HEK293 (cell line): ENCODE measurements around the gene PDE4D.

ENCODE experiments used
- CTCF ChIA-PET: fragments of 350-600 bp; formaldehyde crosslinking; extraction: SDS; loops from one replicate; lab custom pipeline; 2021; ENCODE audit warnings: antibody characterized with exemption; lab: Yijun Ruan, JAX
- POLR2A ChIA-PET: fragments of 300-600 bp; formaldehyde crosslinking; extraction: SDS; loops from one replicate; lab custom pipeline; 2020; ENCODE audit warnings: antibody characterized with exemption, inconsistent platforms; lab: Yijun Ruan, JAX
- H3K27ac ChIP-seq: fragments of 200-500 bp; sonication (Bioruptor generic); 2 replicates; pipeline ENCODE4 v1.5.1; 2014; ENCODE audit warnings: low read depth, low read length, control low read depth, inconsistent platforms; ENCODE audit errors: extremely low read depth
- H3K36me3 ChIP-seq, 2 experiments: fragments of 200-500 bp in 1 of 2; sonication (Bioruptor generic) in 1 of 2; 1 replicate in 1 of 2; 2 replicates in 1 of 2; pipeline ENCODE4 v1.5.1; 2014 to 2017; ENCODE audit warnings: inconsistent platforms in 2 of 2, low read length in 2 of 2; ENCODE audit not compliant: control insufficient read depth in 2 of 2, insufficient read depth in 1 of 2
- H3K4me1 ChIP-seq: fragments of 200-500 bp; sonication (Bioruptor generic); 2 replicates; pipeline ENCODE4 v1.5.1; 2014; ENCODE audit warnings: mild to moderate bottlenecking, low read length, inconsistent platforms; ENCODE audit not compliant: control insufficient read depth, insufficient read depth
- H3K4me3 ChIP-seq: 2 replicates; pipeline ENCODE4 v1.5.1; 2011; ENCODE audit warnings: low read depth, mild to moderate bottlenecking, control low read depth, low read length, moderate library complexity
- H3K9me3 ChIP-seq: fragments of 200-500 bp; sonication (Bioruptor generic); 2 replicates; pipeline ENCODE4 v1.5.1; 2014; ENCODE audit warnings: low read depth, low read length, inconsistent platforms; ENCODE audit not compliant: control insufficient read depth, insufficient read depth
- BCL11B ChIP-seq: fragments of 450-650 bp; formaldehyde crosslinking; IDR thresholded peaks from 2 replicates; pipeline ENCODE4 v1.5.1; 2016; ENCODE audit warnings: low read depth, missing biosample characterization, missing genetic modification characterization
- EGR2 ChIP-seq: fragments of 450-650 bp; formaldehyde crosslinking; IDR thresholded peaks from 2 replicates; pipeline ENCODE4 v1.5.1; 2016; ENCODE audit warnings: low read depth, missing biosample characterization, missing genetic modification characterization
- GLI4 ChIP-seq: fragments of 450-650 bp; formaldehyde crosslinking; IDR thresholded peaks from 2 replicates; pipeline ENCODE4 v1.5.1; 2016; ENCODE audit warnings: missing biosample characterization, missing genetic modification characterization
- GLIS2 ChIP-seq: fragments of 450-650 bp; formaldehyde crosslinking; IDR thresholded peaks from 2 replicates; pipeline ENCODE4 v1.5.1; 2016; ENCODE audit warnings: missing biosample characterization, missing genetic modification characterization
- IKZF3 ChIP-seq: fragments of 450-650 bp; IDR thresholded peaks from 2 replicates; pipeline ENCODE4 v1.5.0; 2018; ENCODE audit warnings: missing biosample characterization, mild to moderate bottlenecking, missing genetic modification characterization, moderate library complexity
- KLF8 ChIP-seq: fragments of 450-650 bp; formaldehyde crosslinking; IDR thresholded peaks from 2 replicates; pipeline ENCODE4 v1.5.1; 2016; ENCODE audit warnings: missing biosample characterization, missing genetic modification characterization
- MZF1 ChIP-seq: fragments of 450-650 bp; formaldehyde crosslinking; IDR thresholded peaks from 2 replicates; pipeline ENCODE4 v1.5.1; 2017; ENCODE audit warnings: missing biosample characterization, missing genetic modification characterization, borderline replicate concordance
- SCRT1 ChIP-seq: fragments of 450-650 bp; formaldehyde crosslinking; IDR thresholded peaks from 2 replicates; pipeline ENCODE4 v1.5.1; 2016; ENCODE audit warnings: missing biosample characterization, missing genetic modification characterization, borderline replicate concordance
- SP2 ChIP-seq: fragments of 450-650 bp; formaldehyde crosslinking; IDR thresholded peaks from 2 replicates; pipeline ENCODE4 v1.5.1; 2016; ENCODE audit warnings: missing biosample characterization, missing genetic modification characterization
- YY1 ChIP-seq: fragments of 450-650 bp; formaldehyde crosslinking; IDR thresholded peaks from 2 replicates; pipeline ENCODE4 v1.5.1; 2018; ENCODE audit warnings: missing biosample characterization, missing genetic modification characterization
- ZBTB1 ChIP-seq: fragments of 450-650 bp; formaldehyde crosslinking; IDR thresholded peaks from 2 replicates; pipeline ENCODE4 v1.5.1; 2016; ENCODE audit warnings: missing biosample characterization, missing genetic modification characterization
- ZBTB20 ChIP-seq: fragments of 450-650 bp; formaldehyde crosslinking; IDR thresholded peaks from 2 replicates; pipeline ENCODE4 v1.5.1; 2016; ENCODE audit warnings: missing biosample characterization, missing genetic modification characterization
- ZFP37 ChIP-seq: fragments of 450-650 bp; formaldehyde crosslinking; IDR thresholded peaks from 2 replicates; pipeline ENCODE4 v1.5.1; 2016; ENCODE audit warnings: missing biosample characterization, missing genetic modification characterization
- ZNF19 ChIP-seq: fragments of 450-650 bp; formaldehyde crosslinking; IDR thresholded peaks from 2 replicates; pipeline ENCODE4; 2016; ENCODE audit warnings: missing biosample characterization, missing genetic modification characterization, low read depth
- ZNF266 ChIP-seq: fragments of 450-650 bp; formaldehyde crosslinking; IDR thresholded peaks from 2 replicates; pipeline ENCODE4 v1.5.1; 2016; ENCODE audit warnings: missing biosample characterization, missing genetic modification characterization, low read depth
- ZNF48 ChIP-seq: fragments of 450-650 bp; formaldehyde crosslinking; IDR thresholded peaks from 2 replicates; pipeline ENCODE4 v1.5.1; 2016; ENCODE audit warnings: missing biosample characterization, missing genetic modification characterization
- ZNF513 ChIP-seq: fragments of 450-650 bp; IDR thresholded peaks from 2 replicates; pipeline ENCODE4 v1.5.1; 2018; ENCODE audit warnings: missing biosample characterization, missing genetic modification characterization
- ZNF529 ChIP-seq: fragments of 450-650 bp; formaldehyde crosslinking; IDR thresholded peaks from 2 replicates; pipeline ENCODE4 v1.5.1; 2017; ENCODE audit warnings: missing genetic modification characterization, missing biosample characterization; ENCODE audit not compliant: insufficient replicate concordance
- ZNF530 ChIP-seq: fragments of 450-650 bp; formaldehyde crosslinking; IDR thresholded peaks from 2 replicates; pipeline ENCODE4 v1.5.1; 2016; ENCODE audit warnings: low read depth, missing biosample characterization, missing genetic modification characterization
- ZNF580 ChIP-seq: fragments of 450-650 bp; formaldehyde crosslinking; IDR thresholded peaks from 2 replicates; pipeline ENCODE4 v1.5.1; 2016; ENCODE audit warnings: missing biosample characterization, missing genetic modification characterization
- ZNF658 ChIP-seq: fragments of 450-650 bp; formaldehyde crosslinking; IDR thresholded peaks from 2 replicates; pipeline ENCODE4; 2016; ENCODE audit warnings: missing biosample characterization, missing genetic modification characterization
- ZNF670 ChIP-seq: fragments of 450-650 bp; formaldehyde crosslinking; IDR thresholded peaks from 2 replicates; pipeline ENCODE4 v1.5.1; 2016; ENCODE audit warnings: missing biosample characterization, missing genetic modification characterization, low read depth
- ZNF830 ChIP-seq: fragments of 450-650 bp; IDR thresholded peaks from 2 replicates; pipeline ENCODE4 v1.5.0; 2018; ENCODE audit warnings: missing biosample characterization, missing genetic modification characterization, low read depth, mild to moderate bottlenecking, moderate library complexity
- ZNF843 ChIP-seq: fragments of 450-650 bp; formaldehyde crosslinking; IDR thresholded peaks from 2 replicates; pipeline ENCODE4 v1.5.1; 2016; ENCODE audit warnings: missing biosample characterization, missing genetic modification characterization
- ZSCAN5A ChIP-seq: fragments of 450-650 bp; formaldehyde crosslinking; IDR thresholded peaks from 2 replicates; pipeline ENCODE4 v1.5.1; 2016; ENCODE audit warnings: missing biosample characterization, missing genetic modification characterization
- TF ChIP-seq, protein P1 (sequence below): fragments of 450-650 bp; formaldehyde crosslinking; IDR thresholded peaks from 2 replicates; pipeline ENCODE4 v1.5.1; 2016; ENCODE audit warnings: missing biosample characterization, missing genetic modification characterization
- TF ChIP-seq, protein P2 (sequence below): fragments of 450-650 bp; formaldehyde crosslinking; IDR thresholded peaks from 2 replicates; pipeline ENCODE4 v1.5.1; 2016; ENCODE audit warnings: missing biosample characterization, missing genetic modification characterization, low read depth
- TF ChIP-seq, protein P3 (sequence below): fragments of 450-650 bp; formaldehyde crosslinking; IDR thresholded peaks from 2 replicates; pipeline ENCODE4 v1.5.1; 2016; ENCODE audit warnings: missing biosample characterization, missing genetic modification characterization

PDE4D gene

DNA sequence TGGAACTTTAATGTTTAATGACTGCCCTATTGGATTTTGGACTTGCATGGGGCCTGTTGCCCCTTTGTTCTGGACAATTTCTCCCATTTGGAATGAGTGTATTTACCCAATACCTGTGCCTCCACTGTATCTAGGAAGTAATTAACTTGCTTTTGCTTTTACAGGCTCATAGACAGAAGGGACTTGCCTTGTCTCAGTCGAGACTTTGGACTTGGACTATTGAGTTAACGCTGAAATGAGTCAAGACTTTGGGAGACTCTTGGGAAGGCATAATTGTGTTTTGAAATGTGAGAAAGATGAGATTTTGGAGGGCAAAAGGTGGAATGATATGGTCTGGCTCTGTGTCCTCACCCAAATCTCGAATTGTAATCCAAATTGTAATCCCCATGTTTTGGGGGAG is 368.2 kb downstream of the PDE4D start:
- no peak overlapping the region for H3K27ac ChIP-seq
- no peaks in the 10 kb centered on the region for H3K4me1 ChIP-seq
- H3K36me3 ChIP-seq: no peaks in the 10 kb centered on the region
- H3K9me3 ChIP-seq: no peaks in the 10 kb centered on the region
- CTCF ChIA-PET: no interaction called here
- no peak for TF ChIP-seq GLIS2 (tag by site-specific recombination)
- TF ChIP-seq ZBTB1 (tag by site-specific recombination): no peak
- TF ChIP-seq ZNF658 (tag by site-specific recombination): no peak
- TF ChIP-seq ZNF830 (tag by site-specific recombination): no peak
- TF ChIP-seq, protein P1, sequence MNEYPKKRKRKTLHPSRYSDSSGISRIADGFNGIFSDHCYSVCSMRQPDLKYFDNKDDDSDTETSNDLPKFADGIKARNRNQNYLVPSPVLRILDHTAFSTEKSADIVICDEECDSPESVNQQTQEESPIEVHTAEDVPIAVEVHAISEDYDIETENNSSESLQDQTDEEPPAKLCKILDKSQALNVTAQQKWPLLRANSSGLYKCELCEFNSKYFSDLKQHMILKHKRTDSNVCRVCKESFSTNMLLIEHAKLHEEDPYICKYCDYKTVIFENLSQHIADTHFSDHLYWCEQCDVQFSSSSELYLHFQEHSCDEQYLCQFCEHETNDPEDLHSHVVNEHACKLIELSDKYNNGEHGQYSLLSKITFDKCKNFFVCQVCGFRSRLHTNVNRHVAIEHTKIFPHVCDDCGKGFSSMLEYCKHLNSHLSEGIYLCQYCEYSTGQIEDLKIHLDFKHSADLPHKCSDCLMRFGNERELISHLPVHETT: no peak
- no peak for TF ChIP-seq YY1
- TF ChIP-seq, protein P2, sequence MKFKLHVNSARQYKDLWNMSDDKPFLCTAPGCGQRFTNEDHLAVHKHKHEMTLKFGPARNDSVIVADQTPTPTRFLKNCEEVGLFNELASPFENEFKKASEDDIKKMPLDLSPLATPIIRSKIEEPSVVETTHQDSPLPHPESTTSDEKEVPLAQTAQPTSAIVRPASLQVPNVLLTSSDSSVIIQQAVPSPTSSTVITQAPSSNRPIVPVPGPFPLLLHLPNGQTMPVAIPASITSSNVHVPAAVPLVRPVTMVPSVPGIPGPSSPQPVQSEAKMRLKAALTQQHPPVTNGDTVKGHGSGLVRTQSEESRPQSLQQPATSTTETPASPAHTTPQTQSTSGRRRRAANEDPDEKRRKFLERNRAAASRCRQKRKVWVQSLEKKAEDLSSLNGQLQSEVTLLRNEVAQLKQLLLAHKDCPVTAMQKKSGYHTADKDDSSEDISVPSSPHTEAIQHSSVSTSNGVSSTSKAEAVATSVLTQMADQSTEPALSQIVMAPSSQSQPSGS (tag by site-specific recombination): no peak
- no peak for TF ChIP-seq ZSCAN5A (tag by site-specific recombination)
- TF ChIP-seq ZNF843: no peak
- TF ChIP-seq SCRT1 (tag by site-specific recombination): no peak
- no peak for TF ChIP-seq ZNF529 (tag by site-specific recombination)
- TF ChIP-seq MZF1 (tag by site-specific recombination): no peak
- TF ChIP-seq ZNF530: no peak
- TF ChIP-seq ZFP37 (tag by site-specific recombination): no peak
- TF ChIP-seq ZNF670 (tag by site-specific recombination): no peak
- TF ChIP-seq EGR2 (tag by site-specific recombination): no peak
- TF ChIP-seq IKZF3 (tag by site-specific recombination): no peak
- no peak for TF ChIP-seq ZNF580 (tag by site-specific recombination)
- TF ChIP-seq ZNF48 (tag by site-specific recombination): no peak
- no peak for TF ChIP-seq ZNF19 (tag by site-specific recombination)
- H3K4me3 ChIP-seq: no peak overlapping the region
- POLR2A ChIA-PET: no interaction called here

DNA sequence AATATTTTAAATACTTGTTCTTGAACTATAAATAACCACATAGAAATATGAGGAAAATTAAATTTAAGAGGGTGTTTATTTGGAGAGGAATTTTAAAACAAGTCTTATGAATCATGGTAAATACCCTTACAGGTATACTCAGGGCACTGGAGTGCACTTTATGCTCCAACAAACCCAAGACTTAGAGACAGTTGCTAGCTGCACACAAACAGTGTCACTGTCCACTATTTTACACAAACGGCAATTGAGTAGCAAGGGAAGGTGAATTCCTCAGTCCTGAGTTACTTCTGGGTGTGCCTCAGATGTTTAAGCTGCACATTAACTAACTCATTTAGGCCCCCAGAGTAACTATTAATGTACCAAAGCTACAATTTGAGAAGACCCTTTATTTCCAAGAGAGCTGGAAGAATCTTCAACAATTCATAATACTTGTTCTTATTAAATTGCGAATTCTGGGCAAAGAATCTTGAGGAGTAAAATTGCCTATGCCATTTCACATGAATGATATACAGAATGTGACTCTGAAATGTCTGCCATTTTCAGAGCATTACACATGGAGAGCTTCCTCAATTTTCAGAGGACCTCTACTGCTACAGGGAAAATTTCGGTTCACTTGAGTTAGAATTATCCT is 371.2 kb downstream of the PDE4D start:
- Histone ChIP-seq H3K4me1 (no peaks in the 10 kb centered on the region), H3K4me3 (no peak overlapping the region), H3K9me3 (no peaks in the 10 kb centered on the region), H3K36me3 (no peaks in the 10 kb centered on the region), H3K27ac (no peak overlapping the region)
- CTCF ChIA-PET: interaction anchor here (1.3 to 1.4 kb wide), 2 partner anchors 14 to 16 kb away, joined by 3 to 4 read pairs; no protein-coding TSS in a partner anchor
- POLR2A ChIA-PET: no interaction called here
- TF ChIP-seq ZNF513 (tag by site-specific recombination) (no peak), BCL11B (tag by site-specific recombination) (no peak), GLI4 (tag by site-specific recombination) (no peak), ZBTB20 (no peak), SP2 (no peak), ZNF266 (no peak), ZSCAN5A (tag by site-specific recombination) (no peak), KLF8 (tag by site-specific recombination) (no peak)
- TF ChIP-seq, protein P3, sequence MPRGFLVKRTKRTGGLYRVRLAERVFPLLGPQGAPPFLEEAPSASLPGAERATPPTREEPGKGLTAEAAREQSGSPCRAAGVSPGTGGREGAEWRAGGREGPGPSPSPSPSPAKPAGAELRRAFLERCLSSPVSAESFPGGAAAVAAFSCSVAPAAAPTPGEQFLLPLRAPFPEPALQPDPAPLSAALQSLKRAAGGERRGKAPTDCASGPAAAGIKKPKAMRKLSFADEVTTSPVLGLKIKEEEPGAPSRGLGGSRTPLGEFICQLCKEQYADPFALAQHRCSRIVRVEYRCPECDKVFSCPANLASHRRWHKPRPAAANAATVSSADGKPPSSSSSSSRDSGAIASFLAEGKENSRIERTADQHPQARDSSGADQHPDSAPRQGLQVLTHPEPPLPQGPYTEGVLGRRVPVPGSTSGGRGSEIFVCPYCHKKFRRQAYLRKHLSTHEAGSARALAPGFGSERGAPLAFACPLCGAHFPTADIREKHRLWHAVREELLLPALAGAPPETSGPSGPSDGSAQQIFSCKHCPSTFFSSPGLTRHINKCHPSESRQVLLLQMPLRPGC (tag by site-specific recombination): no peak
